Activated CD4-positive, alpha-beta T cell treated with anti-CD3 and anti-CD28 coated beads for 36 hours (primary cell): ENCODE measurements around the gene TMX4. TPM values are rescaled to one million over a fixed set of nuclear protein-coding genes. Genes with fewer than 3 reads are reported as not detected.
"Not testable (repeated sequence)": the region's sequence is repeated elsewhere in the genome, so short reads cannot be mapped to it uniquely, and the experiment has no call there.

Experiments
- ATAC-seq: fragments of 200-7000 bp; cut with Tn5 transposase; one replicate; pipeline ENCODE4 v1.10.0; 2021; ENCODE audit warnings: mild to moderate bottlenecking, moderate library complexity
- CTCF ChIA-PET: fragments of 350-600 bp; sonication (Branson Sonifier 250); formaldehyde crosslinking; loops from one replicate; lab custom pipeline; 2021; ENCODE audit warnings: antibody characterized with exemption; lab: Charles Lee
- POLR2A ChIA-PET: fragments of 350-600 bp; sonication (Branson Sonifier 250); formaldehyde crosslinking; loops from one replicate; lab custom pipeline; 2021; ENCODE audit warnings: antibody characterized with exemption, inconsistent platforms; lab: Charles Lee
- DNase-seq: peaks from one replicate; pipeline ENCODE4 v3.0.0-alpha.2; 2020
- H3K27ac Mint-ChIP-seq: one replicate; pipeline ENCODE4 v1.8.0; 2021; ENCODE audit warnings: mixed read lengths
- H3K27me3 Mint-ChIP-seq: one replicate; pipeline ENCODE4 v1.8.0; 2021; ENCODE audit warnings: mixed read lengths
- H3K36me3 Mint-ChIP-seq: one replicate; pipeline ENCODE4 v1.8.0; 2021; ENCODE audit warnings: low read depth, mixed read lengths
- H3K4me1 Mint-ChIP-seq: one replicate; pipeline ENCODE4 v1.8.0; 2021; ENCODE audit warnings: mixed read lengths
- H3K4me3 Mint-ChIP-seq: one replicate; pipeline ENCODE4 v1.8.0; 2021; ENCODE audit warnings: mild to moderate bottlenecking, moderate library complexity, mixed read lengths
- H3K9me3 Mint-ChIP-seq: one replicate; pipeline ENCODE4 v1.8.0; 2021; ENCODE audit warnings: low read depth, mixed read lengths
- intact Hi-C, 2 experiments: fragments of 100-400 bp; cut with DNase I in 1 of 2; cut with micrococcal nuclease in 1 of 2; formaldehyde crosslinking; loops; one replicate each; pipeline versions ENCODE4 v1.14.2 to v1.15.1; 2022 to 2024; cut with DNase I, micrococcal nuclease
- total RNA-seq, 2 experiments: library from RNA; stranded (reverse); gene quantifications; one replicate each; pipeline ENCODE4 v1.2.3, GENCODE V29; 2021

TMX4 gene
- total RNA-seq, 2 experiments from 2014 or later, result 19.2 to 25.9 TPM

DNA sequence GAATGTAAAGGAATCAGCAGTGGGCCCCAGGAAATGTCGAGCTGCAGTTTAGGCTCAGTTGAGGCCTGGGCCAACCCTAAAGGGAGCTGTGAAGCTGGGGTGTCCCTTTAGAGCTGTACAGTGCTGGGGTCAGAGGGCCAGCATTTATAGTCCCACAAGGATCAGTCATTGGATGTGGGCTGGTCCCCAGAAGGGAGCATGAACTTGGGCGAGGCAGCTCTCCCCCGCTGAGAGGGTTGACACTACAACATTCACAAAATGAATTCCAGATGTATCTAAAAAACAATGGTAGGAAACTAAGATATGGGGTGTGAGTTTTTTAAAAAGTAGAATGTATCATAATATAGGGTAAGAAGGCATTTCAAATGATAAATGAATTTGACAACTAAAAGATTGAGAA lies 29.7 kb upstream of the TMX4 start:
- DNase-seq, result no peak
- CTCF ChIA-PET, result interaction anchor here (1.8 to 2.3 kb wide), 2 partner anchors 33 to 672 kb away, joined by 3 to 6 read pairs; no protein-coding TSS in a partner anchor
- H3K4me3 Mint-ChIP-seq, result no peak overlapping the region
- POLR2A ChIA-PET, result no interaction called here
- no peaks in the 10 kb centered on the region for H3K9me3 Mint-ChIP-seq
- intact Hi-C loops, result loop anchor here in 1 of 2 experiments (10.0 kb wide), 1 partner anchor 255 kb away; no protein-coding TSS in a partner anchor
- no peaks in the 10 kb centered on the region for H3K36me3 Mint-ChIP-seq
- no peak for ATAC-seq
- no peak overlapping the region for H3K27ac Mint-ChIP-seq
- H3K4me1 Mint-ChIP-seq, result no peaks in the 10 kb centered on the region
- peaks cover 3% of the 10 kb centered on the region for H3K27me3 Mint-ChIP-seq

DNA sequence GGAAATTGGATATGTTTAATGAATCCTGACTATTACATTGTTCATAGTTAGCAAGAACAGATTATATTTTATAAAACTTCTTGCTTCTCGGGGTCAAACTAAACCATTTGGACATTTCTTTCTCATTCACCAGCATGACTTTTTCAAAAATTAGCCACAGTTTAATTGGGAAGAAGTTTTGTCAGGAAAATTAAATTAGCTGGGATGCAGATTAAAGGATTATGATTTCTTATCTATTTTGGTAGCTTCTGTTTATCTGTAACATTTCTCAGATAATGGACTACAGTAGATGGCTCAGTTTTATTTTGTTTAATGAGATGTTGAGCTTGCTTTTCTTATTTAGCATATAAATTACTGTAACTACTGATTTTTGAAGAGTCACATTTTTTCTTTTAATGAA lies 26.4 kb upstream of the TMX4 start:
- H3K27ac Mint-ChIP-seq, result no peak overlapping the region
- intact Hi-C loops, result loop anchor here (1.0 to 10.0 kb wide), 2 partner anchors 86 to 259 kb away; partner anchors contain the start of gene PLCB1 (in 1 of the 2)
- ChIA-PET POLR2A (no interaction called here), CTCF (interaction anchor here (1.0 to 5.4 kb wide), 7 partner anchors 12 to 676 kb away, joined by 3 to 42 read pairs (median 3); no protein-coding TSS in a partner anchor)
- peaks cover 1% of the 10 kb centered on the region for H3K4me1 Mint-ChIP-seq
- DNase-seq (no peak), ATAC-seq (no peak)
- no peaks in the 10 kb centered on the region for H3K9me3 Mint-ChIP-seq
- peaks cover 7% of the 10 kb centered on the region for H3K27me3 Mint-ChIP-seq
- H3K36me3 Mint-ChIP-seq, result no peaks in the 10 kb centered on the region
- no peak overlapping the region for H3K4me3 Mint-ChIP-seq

DNA sequence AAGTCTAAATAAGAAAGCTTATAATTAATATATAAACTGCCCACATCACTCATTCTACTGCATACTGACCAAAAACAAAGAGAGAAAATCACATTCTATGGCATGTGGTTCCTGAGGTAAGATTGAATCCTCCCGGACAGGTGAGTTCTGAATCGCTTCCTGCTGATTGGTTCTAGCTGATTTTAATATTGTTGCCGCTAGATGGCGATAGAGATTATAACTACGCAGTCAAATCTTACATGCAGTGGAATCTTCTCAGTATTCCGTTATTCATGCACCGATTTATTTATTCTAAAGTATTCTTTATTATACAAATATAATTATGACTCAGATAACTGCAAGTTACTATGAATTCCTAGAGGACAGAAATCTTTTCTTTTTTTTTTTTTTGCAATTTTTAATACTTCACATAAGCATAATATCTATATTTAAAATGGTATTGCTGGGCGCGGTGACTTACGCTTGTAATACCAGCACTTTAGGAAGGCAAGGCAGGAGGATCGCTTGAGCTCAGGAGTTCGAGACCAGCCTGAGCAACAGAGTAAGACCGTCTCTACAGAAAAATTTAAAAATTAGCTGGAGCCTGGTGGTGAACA lies 24.2 kb upstream of the TMX4 start:
- Mint-ChIP-seq H3K9me3 (no peaks in the 10 kb centered on the region), H3K27me3 (peaks cover 9% of the 10 kb centered on the region), H3K4me3 (no peak overlapping the region), H3K27ac (no peak overlapping the region), H3K4me1 (peaks cover 1% of the 10 kb centered on the region), H3K36me3 (no peaks in the 10 kb centered on the region)
- intact Hi-C loops, result loop anchor here (1.0 to 10.0 kb wide), 7 partner anchors 106 to 679 kb away; no protein-coding TSS in a partner anchor
- CTCF ChIA-PET, result interaction anchor here (0.5 to 5.4 kb wide), 21 partner anchors 9 to 711 kb away, joined by 3 to 51 read pairs (median 4); partner anchors contain the start of gene TMX4
- ATAC-seq (peak; percentile 72), DNase-seq (peak; percentile 18)
- POLR2A ChIA-PET, result no interaction called here

DNA sequence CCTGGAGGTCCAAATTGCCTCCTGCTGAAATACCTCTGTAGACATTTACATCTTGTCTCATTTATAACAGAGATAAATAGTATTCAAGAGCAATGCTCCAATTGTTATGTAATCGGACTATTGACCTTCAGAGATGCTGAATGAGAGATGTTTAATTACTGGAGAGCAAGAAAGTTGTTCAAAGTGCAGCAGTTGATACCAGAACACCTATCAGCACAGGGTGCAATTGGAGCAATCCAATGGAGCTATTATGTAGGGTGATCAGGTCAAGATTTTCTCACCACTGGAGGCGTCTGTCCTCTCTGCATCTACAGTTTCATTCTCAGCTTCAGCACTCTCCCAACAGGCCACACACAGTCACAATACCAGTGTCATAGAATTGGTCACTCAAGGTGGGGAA lies 19.5 kb upstream of the TMX4 start:
- no peak for DNase-seq
- H3K9me3 Mint-ChIP-seq, result no peaks in the 10 kb centered on the region
- H3K27me3 Mint-ChIP-seq, result peaks cover 9% of the 10 kb centered on the region
- ChIA-PET POLR2A (no interaction called here), CTCF (no interaction called here)
- no peak for ATAC-seq
- no peak overlapping the region for H3K27ac Mint-ChIP-seq
- H3K4me1 Mint-ChIP-seq, result peaks cover 1% of the 10 kb centered on the region
- H3K36me3 Mint-ChIP-seq, result no peaks in the 10 kb centered on the region
- H3K4me3 Mint-ChIP-seq, result no peak overlapping the region
- intact Hi-C loops, result loop anchor here in 1 of 2 experiments (10.0 kb wide), 1 partner anchor 64 kb away; no protein-coding TSS in a partner anchor

DNA sequence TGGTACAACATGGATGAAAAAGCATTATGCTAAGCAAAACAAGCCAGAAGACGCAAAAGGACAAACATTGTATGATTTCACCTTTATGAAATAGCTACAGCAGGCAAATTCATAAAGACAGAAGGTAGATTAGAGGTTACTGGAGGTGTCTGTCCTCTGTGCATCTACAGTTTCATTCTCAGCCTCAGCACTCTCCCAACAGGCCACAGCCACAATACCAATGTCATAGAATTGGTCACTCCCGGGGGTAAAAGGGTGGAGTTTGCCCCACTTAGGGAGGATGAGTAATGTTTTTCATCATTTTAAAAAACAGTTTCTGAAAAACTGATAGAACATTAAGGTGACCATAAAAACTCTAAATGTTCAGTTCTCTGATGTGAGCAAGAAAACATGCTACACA lies 17.2 kb upstream of the TMX4 start:
- DNase-seq, result no peak
- ChIA-PET POLR2A (no interaction called here), CTCF (interaction anchor here (1.0 kb wide), 2 partner anchors 15 to 686 kb away, joined by 3 read pairs; no protein-coding TSS in a partner anchor)
- Mint-ChIP-seq H3K27me3 (peaks cover 6% of the 10 kb centered on the region), H3K4me3 (no peak overlapping the region), H3K36me3 (no peaks in the 10 kb centered on the region), H3K9me3 (no peaks in the 10 kb centered on the region), H3K27ac (no peak overlapping the region), H3K4me1 (no peaks in the 10 kb centered on the region)
- intact Hi-C loops, result loop anchor here in 1 of 2 experiments (10.0 kb wide), 1 partner anchor 62 kb away; no protein-coding TSS in a partner anchor
- no peak for ATAC-seq

DNA sequence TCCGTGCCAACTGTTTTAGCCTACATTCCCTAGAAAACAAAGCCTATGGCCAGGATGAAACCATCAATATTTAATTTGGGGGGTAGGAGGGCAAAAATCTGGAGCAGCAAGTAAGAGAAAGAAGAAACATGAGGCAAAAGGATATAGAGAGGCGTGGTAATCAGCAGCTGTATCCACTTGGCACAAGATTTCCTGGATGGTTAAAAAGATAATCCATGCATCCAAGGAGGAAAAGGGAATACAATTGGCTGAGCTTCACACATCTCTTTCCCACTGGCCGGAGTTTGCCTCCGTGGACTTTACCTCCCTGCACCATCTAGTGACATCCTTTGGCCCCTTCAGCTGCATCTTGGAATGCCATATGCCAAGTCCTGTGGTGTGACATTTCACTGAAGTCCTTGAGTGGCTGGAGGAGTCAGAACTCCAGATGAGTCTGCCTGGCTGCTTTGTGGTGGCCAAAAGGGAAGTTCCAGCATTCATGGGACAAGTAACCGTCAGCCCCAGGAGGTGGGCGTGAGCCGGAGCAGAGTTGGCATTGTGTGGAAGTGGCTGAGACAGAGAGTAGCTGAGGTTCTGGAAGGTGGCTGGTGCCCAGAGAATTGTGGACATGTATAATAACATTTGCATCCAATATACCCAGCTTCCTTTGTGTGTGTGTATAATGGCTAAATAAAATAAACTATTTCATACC lies 13.7 kb upstream of the TMX4 start:
- POLR2A ChIA-PET, result no interaction called here
- ATAC-seq, result no peak
- no peak overlapping the region for H3K4me3 Mint-ChIP-seq
- H3K4me1 Mint-ChIP-seq, result no peaks in the 10 kb centered on the region
- H3K27me3 Mint-ChIP-seq, result no peaks in the 10 kb centered on the region
- CTCF ChIA-PET, result interaction anchor here (2.9 kb wide), 1 partner anchor 10 kb away, joined by 13 read pairs; no protein-coding TSS in a partner anchor
- no peak overlapping the region for H3K27ac Mint-ChIP-seq
- H3K36me3 Mint-ChIP-seq, result no peaks in the 10 kb centered on the region
- DNase-seq, result no peak
- intact Hi-C loops, result loop anchor here in 1 of 2 experiments (10.0 kb wide), 1 partner anchor 58 kb away; no protein-coding TSS in a partner anchor
- no peaks in the 10 kb centered on the region for H3K9me3 Mint-ChIP-seq

DNA sequence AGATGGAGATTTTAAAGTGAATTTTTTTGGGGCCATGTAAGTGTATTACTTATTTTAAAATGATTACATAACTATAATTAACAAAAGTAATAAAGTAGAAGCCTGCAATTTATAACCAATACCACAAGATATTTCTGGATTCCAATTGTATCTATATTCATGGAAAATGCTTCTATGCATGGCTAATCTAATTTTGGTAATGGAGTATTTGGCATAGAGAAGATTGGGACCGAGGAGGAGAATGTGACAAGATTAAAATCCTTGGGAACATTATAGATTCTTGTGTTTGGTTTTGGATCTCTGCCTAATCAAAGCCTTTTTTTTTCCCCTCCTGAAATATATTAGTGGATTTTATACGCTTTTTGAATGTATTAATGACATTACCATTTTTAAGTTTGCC lies 12.9 kb upstream of the TMX4 start:
- ATAC-seq, result no peak
- no peaks in the 10 kb centered on the region for H3K4me1 Mint-ChIP-seq
- no peak overlapping the region for H3K27ac Mint-ChIP-seq
- H3K4me3 Mint-ChIP-seq, result no peak overlapping the region
- DNase-seq, result no peak
- ChIA-PET POLR2A (no interaction called here), CTCF (interaction anchor here (0.6 to 1.0 kb wide), 2 partner anchors 11 to 681 kb away, joined by 3 to 4 read pairs; no protein-coding TSS in a partner anchor)
- intact Hi-C loops, result loop anchor here in 1 of 2 experiments (10.0 kb wide), 1 partner anchor 58 kb away; no protein-coding TSS in a partner anchor
- H3K27me3 Mint-ChIP-seq, result no peaks in the 10 kb centered on the region
- H3K9me3 Mint-ChIP-seq, result no peaks in the 10 kb centered on the region
- H3K36me3 Mint-ChIP-seq, result no peaks in the 10 kb centered on the region

DNA sequence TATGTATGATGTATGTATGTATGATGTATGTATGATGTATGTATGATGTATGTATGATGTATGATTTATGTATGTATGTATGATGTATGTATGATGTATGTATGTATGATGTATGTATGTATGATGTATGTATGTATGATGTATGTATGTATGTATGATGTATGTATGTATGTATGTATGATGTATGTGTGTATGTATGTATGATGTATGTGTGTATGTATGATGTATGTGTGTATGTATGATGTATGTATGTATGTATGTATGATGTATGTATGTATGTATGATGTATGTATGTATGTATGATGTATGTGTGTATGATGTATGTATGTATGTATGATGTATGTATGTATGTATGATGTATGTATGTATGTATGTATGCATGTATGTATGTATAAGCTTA lies 12.0 kb upstream of the TMX4 start:
- H3K27me3 Mint-ChIP-seq, H3K27ac Mint-ChIP-seq, ATAC-seq, H3K4me1 Mint-ChIP-seq, DNase-seq, H3K4me3 Mint-ChIP-seq, H3K9me3 Mint-ChIP-seq, H3K36me3 Mint-ChIP-seq, POLR2A ChIA-PET: not testable (repeated sequence)
- intact Hi-C loops, result loop anchor here in 1 of 2 experiments (10.0 kb wide), 1 partner anchor 57 kb away; no protein-coding TSS in a partner anchor
- CTCF ChIA-PET, result interaction anchor here (1.1 kb wide), 1 partner anchor 10 kb away, joined by 4 read pairs; no protein-coding TSS in a partner anchor

DNA sequence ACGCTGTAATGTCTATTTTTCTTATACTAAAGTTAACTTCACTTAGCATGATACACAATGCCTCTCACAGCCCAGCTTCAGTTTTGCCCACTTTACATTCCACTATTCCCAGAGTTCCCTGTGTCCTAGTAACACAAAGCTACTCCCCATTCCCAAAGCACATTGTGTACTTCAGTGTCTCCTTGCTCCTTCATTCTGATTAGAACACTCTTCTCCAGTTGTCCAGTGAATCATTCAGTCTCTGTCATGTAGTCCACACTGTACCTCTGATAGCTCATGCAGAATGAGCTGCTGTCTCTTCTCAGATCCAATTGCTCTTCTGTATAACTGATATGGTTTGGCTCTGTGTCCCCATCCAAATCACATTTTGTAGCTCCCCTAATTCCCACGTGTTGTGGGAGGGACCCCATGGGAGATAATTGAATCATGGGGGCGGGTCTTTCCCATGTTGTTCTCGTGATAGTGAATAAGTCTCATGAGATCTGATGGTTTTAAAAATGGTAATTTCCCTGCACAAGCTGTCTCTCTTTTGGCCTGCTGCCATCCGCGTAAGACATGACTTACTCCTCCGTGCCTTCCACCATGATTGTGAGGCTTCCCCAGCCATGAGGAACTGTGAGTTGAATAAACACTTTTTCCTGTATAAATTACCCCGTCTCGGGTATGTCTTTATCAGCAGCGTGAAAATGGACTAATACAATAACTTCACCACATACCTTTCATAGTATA lies 2.1 kb upstream of the TMX4 start:
- ATAC-seq (no peak), DNase-seq (no peak)
- Mint-ChIP-seq H3K27ac (no peak overlapping the region), H3K9me3 (no peaks in the 10 kb centered on the region), H3K27me3 (no peaks in the 10 kb centered on the region), H3K36me3 (no peaks in the 10 kb centered on the region), H3K4me3 (no peak overlapping the region), H3K4me1 (peaks cover 12% of the 10 kb centered on the region)
- POLR2A ChIA-PET, result no interaction called here
- CTCF ChIA-PET, result interaction anchor here (0.9 to 4.8 kb wide), 6 partner anchors 9 to 700 kb away, joined by 3 to 17 read pairs (median 3); no protein-coding TSS in a partner anchor
- intact Hi-C loops, result loop anchor here in 1 of 2 experiments (5.0 kb wide), 1 partner anchor 51 kb away; no protein-coding TSS in a partner anchor

DNA sequence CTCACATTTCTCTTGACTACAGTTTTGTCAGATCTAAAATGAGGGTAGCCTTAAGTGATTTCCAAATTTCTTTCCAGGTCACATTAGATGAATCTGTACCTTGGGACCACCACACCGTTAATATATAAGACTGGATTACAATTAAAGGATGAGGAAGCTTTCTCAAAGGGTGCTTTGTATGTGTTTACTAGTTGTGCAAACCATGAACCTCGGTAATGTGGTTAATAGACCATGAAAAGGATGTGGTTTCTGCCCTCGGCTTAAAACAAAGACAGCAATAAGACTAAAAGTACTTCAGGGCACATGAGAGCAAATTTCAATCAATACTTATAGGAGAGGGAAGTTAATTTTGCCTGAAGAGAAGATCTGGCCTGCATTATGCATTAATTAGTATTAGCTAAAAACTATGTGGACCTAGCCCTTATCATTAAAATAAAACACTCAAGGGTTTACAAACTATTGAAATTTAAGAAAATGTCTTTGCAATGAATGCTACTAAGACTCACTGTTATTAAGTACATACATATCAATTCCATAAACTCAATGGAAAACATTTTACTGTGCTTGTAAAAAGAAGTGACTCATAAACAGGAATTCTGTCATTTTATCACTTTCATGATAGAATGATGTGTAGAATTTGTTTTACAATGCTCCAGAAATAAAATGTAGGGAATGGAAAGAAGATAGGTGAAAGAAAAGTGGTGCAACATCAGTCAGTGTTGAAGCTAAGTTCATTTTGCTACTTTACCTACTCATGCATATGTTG lies 936 bp upstream of the TMX4 start:
- peaks cover 16% of the 10 kb centered on the region for H3K4me1 Mint-ChIP-seq
- intact Hi-C loops, result loop anchor here in 1 of 2 experiments (5.0 kb wide), 1 partner anchor 52 kb away; no protein-coding TSS in a partner anchor
- H3K27me3 Mint-ChIP-seq, result no peaks in the 10 kb centered on the region
- H3K9me3 Mint-ChIP-seq, result no peaks in the 10 kb centered on the region
- H3K36me3 Mint-ChIP-seq, result no peaks in the 10 kb centered on the region
- peak overlapping the region; percentile 85 for H3K4me3 Mint-ChIP-seq
- no peak overlapping the region for H3K27ac Mint-ChIP-seq
- no peak for DNase-seq
- ATAC-seq, result no peak
- POLR2A ChIA-PET, result no interaction called here
- CTCF ChIA-PET, result interaction anchor here (1.5 to 4.8 kb wide), 2 partner anchors 10 to 24 kb away, joined by 4 to 17 read pairs; no protein-coding TSS in a partner anchor
